HG02571 (cell line): ENCODE results near the gene KIF3C.
A peak's percentile ranks its signal among the peaks of the same experiment; 100 is the strongest.
"Not testable (repeated sequence)": the region's sequence is repeated elsewhere in the genome, so short reads cannot be mapped to it uniquely, and the experiment has no call there.

ENCODE experiments used
- ATAC-seq: cut with Tn5 transposase; IDR thresholded peaks from one replicate; pipeline ENCODE4 v1.9.1; 2021; ENCODE audit warnings: mild to moderate bottlenecking, moderate library complexity; ENCODE audit not compliant: unreplicated experiment

The KIF3C gene

GRCh38 chr2:26000561-26001082 is 18.3 kb upstream of the KIF3C start:
- ATAC-seq, result no peak

DNA sequence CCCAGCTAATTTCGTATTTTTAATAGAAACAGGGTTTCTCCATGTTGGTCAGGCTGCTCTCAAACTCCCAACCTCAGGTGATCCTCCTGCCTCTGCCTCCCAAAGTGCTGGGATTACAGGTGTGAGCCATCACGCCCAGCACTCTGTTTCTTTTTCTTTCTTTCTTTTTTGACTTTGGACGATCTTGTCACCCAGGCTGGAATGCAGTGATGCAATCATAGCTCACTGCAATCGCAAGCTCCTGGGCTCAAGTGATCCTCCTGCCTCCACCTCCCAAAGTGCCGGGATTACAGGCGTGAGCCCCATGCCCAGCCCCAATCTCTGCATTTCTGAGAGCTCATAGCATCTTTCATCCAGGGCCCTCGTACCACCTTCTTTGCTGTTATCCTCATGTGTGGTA is 17.1 kb upstream of the KIF3C start:
- ATAC-seq, result not testable (repeated sequence)

DNA sequence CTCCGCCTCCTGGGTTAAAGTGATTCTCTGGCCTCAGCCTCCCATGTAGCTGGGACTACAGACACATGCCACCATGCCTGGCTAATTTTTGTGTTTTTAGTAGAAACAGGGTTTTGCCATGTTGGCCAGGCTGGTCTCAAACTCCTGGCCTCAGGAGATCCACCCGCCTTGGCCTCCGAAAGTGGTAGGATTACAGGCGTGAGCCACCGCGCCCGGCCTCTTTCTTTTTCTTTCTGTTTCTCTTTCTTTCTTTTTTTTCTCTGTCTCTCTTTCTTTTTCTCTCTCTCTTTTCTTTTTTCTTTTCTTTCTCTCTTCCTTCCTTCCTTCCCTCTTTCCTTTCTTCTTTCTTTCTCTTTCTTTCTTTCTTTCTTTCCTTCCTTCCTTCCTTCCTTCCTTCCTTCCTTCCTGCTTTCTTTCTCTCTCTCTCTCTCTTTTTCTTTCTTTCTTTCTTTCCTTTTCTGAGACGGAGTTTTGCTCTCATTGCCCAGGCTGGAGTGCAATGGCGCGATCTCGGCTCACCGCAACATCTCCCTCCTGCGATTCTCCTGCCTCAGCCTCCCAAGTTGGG is 16.6 kb upstream of the KIF3C start:
- not testable (repeated sequence) for ATAC-seq

- ATAC-seq, result no peak
Observed at GRCh38 chr2:25996844-25997243, 14.5 kb upstream of the KIF3C start.

DNA sequence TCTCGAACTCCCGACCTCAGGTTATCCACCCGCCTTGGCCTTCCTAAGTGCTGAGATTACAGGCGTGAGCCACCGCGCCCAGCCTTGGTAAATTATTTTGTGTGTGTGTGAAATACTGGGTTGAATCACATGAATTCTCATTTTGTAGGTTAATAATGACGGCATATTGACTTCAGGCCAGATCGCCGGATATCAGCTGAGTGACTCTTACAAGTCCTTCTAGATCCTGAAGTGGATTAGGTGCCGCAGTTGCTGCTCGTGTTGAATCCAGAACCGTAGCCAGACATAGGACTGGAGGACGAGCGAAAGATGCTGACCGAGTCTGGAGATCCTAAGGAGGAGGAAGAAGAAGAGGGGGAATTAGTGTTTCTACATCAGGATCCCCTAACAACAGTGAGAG is 12.2 kb upstream of the KIF3C start:
- ATAC-seq, result no peak

DNA sequence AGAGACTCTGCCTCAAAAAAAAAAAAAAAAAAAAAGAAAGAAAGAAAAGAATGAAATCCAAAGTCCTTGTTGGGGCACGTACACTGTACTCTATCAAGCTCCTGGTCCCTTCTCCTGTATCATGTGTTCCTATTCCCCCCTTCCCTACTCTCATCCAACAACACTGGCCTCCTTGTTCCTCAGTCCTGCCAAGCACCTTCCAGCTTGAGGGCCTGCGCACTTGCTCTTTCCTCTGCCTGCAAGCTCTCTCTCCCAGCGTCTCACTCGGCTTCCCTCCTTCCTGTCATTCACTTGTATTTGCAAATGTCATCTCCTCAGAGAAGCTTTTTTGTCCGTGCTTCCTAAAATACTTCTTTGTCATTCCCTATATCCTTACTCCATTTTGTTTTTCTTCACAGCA is 10.8 kb upstream of the KIF3C start:
- no peak for ATAC-seq

DNA sequence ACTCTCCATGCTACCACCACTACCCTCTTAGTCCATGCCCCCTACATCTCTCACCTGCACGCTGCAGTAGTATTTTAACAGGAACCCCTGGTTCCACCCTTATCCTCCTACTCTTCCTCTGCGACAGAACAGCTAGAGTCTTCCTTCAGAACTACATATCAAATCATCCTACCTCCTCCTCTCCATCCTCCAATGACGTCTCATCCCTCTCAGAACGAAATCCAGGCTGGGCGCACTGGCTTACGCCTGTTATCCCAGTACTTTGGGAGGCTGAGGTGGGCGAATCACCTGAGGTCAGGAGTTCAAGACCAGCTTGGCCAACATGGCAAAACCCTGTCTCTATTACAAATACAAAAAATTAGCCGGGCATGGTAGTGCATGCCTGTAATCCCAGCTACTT is 10.3 kb upstream of the KIF3C start:
- ATAC-seq, result no peak

DNA sequence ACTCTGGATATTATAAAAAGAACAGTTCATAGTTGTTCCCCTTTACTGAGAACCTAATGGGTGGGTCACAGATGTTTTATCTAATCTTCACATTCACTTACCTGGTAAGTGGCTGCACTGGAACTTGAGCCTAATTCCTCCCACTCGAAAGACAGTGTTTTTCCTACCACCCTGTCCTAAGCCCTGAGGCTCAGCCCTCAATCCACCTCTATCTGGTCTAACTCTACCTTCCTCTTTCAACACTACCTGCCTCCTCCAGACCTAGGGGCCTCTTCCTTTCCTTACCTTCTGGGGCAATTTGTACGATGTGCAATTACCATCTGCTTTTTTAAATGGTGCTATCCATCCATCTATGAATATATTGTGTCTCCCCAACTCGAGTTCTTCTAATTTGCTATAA is 9.7 kb upstream of the KIF3C start:
- ATAC-seq, result no peak

- no peak for ATAC-seq
Observed at GRCh38 chr2:25989154-25989553, 6.9 kb upstream of the KIF3C start.

DNA sequence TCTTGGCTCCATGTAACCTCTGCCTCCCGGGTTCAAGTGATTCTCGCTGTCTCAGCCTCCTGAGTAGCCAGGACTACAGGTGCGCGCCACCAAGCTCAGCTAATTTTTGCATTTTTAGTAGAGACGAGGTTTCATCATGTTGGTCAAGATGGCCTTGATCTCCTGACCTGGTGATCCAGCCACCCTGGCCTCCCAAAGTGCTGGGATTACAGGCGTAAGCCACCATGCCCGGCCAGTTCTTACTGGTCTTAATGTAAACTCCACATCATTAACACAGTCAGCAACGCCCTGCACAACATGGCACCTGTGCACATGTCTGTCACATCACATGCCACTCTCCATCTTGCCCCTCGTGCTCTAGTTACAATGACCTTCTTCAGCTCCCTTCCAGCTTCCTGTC is 5.8 kb upstream of the KIF3C start:
- ATAC-seq, result no peak

GRCh38 chr2:25983735-25984134 is 1.4 kb upstream of the KIF3C start:
- no peak for ATAC-seq

GRCh38 chr2:25982968-25983280 is 627 bp upstream of the KIF3C start:
- no peak for ATAC-seq

- peak; percentile 20 for ATAC-seq
Observed at GRCh38 chr2:25981596-25982272, 563 bp downstream of the KIF3C start.

GRCh38 chr2:25980951-25981350 is 1.3 kb downstream of the KIF3C start:
- no peak for ATAC-seq

GRCh38 chr2:25980076-25980887 is 2.0 kb downstream of the KIF3C start:
- no peak for ATAC-seq

GRCh38 chr2:25979001-25979400 is 3.3 kb downstream of the KIF3C start:
- no peak for ATAC-seq

GRCh38 chr2:25977768-25978167 is 4.5 kb downstream of the KIF3C start:
- ATAC-seq, result no peak

DNA sequence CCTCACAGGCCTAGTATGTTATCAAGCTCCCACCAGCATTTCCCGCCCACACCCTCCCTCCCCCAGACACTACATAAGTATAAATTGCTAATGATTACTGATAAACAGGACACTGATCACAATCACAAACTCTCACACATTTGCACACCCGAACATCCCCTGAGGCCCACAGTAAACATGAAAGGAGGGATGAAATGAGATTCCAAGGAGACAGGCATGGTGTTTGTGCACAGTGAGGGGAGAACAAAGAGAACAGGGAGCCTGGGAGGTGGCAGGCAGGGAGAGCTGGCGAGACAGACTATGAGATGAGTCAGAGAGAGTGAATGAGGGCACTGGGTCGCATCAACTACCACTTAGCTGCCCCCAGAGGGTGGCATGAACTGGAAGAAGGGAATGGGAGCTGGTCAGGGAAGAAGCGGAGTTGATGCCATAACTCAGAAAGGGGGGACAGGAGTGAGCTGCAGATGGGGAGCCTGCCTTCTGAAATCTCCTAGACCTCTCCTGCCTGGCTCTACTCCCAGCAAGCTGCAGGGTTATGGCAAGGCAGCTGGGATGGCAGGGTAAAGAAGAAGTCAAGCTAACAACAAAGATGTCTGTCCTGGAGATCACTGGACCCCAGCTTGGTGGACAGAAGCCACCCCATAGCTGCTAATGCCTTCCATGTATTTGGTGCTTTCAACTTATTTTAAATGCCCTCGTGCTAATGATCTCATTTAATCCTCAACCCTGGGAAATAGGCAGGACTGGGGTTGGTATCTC is 5.1 kb downstream of the KIF3C start:
- ATAC-seq, result no peak

DNA sequence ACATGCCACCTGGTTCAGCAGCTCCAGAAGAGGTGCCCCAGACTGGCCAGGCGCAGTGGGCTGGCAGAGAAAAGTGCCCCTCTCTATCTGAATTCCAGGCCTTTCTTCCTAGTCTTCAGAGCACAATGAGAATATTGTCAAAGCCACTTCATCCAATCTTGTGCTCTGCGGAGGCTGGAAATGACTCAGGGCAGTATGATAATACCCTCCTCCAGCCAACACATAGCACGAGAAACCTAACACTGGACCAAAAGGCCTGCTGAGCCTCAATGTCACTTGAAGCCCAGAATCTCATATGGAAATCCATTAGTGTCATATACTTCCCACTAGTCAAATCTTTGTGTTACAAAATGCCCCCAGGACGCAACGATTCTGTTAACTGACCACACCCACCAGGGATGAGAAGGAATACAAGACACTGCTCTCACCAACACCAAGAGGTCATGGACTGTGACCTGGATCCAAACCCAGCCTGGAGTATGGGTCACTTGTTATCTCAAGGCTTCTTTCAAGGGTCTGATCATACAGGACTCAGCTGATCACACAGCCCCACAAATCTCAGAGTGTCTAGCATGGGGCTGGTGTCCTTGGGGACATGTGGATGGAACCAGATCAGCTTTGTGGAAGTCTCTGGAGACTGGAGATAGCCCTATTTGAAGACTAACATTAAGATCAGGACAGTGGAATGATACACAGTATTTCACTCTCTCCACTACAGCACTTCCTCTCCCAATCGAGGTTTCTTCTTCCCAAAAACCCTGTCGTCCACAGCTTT is 10.1 kb downstream of the KIF3C start:
- ATAC-seq, result no peak

- no peak for ATAC-seq
Observed at GRCh38 chr2:25971596-25971995, 10.7 kb downstream of the KIF3C start.
